Nephron progenitor cell (in vitro differentiated cells): Measurements from ENCODE around the gene CDC23.
"Not testable (repeated sequence)": the region's sequence is repeated elsewhere in the genome, so short reads cannot be mapped to it uniquely, and the experiment has no call there.

Experiments
- DNase-seq: peaks from one replicate; pipeline ENCODE4 v3.0.0; 2021
- H3K27ac Mint-ChIP-seq: 2 replicates; pipeline ENCODE4 v1.8.0; 2021; ENCODE audit warnings: mild to moderate bottlenecking, moderate library complexity, mixed read lengths
- H3K27me3 Mint-ChIP-seq: 2 replicates; pipeline ENCODE4 v1.8.0; 2021; ENCODE audit warnings: mild to moderate bottlenecking, low read depth, mixed read lengths; ENCODE audit not compliant: poor library complexity
- H3K36me3 Mint-ChIP-seq: 2 replicates; pipeline ENCODE4 v1.8.0; 2021; ENCODE audit warnings: low read depth, mixed read lengths
- H3K4me1 Mint-ChIP-seq: 2 replicates; pipeline ENCODE4 v1.8.0; 2021; ENCODE audit warnings: mixed read lengths
- H3K4me3 Mint-ChIP-seq: 2 replicates; pipeline ENCODE4 v1.8.0; 2021; ENCODE audit warnings: mild to moderate bottlenecking, moderate library complexity, mixed read lengths
- H3K9me3 Mint-ChIP-seq: 2 replicates; pipeline ENCODE4 v1.8.0; 2021; ENCODE audit warnings: mild to moderate bottlenecking, moderate library complexity, mixed read lengths
- TF ChIP-seq, protein P1 (sequence below): fragments of 200-600 bp; sonication (generic); IDR thresholded peaks from 2 replicates; pipeline ENCODE4 v1.5.0; 2021; ENCODE audit warnings: antibody characterized with exemption

CDC23 gene

DNA sequence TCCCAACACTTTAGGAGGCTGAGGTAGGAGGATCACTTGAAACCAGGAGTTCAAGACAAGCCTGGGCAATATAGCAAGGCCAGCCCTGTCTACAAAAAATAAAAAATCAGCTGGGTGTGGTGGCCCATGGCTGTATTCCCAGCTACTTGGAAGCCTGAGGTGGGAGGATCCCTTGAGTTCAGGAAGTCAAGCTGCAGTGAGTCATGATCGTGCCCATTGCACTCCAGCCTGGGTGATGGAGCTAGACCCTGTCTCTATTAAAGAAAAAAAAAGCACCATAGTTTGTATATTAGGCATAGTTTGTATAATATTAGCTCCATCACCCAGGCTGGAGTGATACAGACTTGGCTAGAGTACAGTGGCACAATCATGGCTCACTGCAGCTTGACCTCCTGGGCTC is 64.3 kb downstream of the CDC23 start:
- H3K36me3 Mint-ChIP-seq, result no peaks in the 10 kb centered on the region
- H3K27ac Mint-ChIP-seq, result no peak overlapping the region
- no peak for DNase-seq
- no peak overlapping the region for H3K4me3 Mint-ChIP-seq
- H3K4me1 Mint-ChIP-seq, result no peaks in the 10 kb centered on the region
- peaks cover 20% of the 10 kb centered on the region for H3K27me3 Mint-ChIP-seq
- H3K9me3 Mint-ChIP-seq, result no peaks in the 10 kb centered on the region
- TF ChIP-seq, protein P1, sequence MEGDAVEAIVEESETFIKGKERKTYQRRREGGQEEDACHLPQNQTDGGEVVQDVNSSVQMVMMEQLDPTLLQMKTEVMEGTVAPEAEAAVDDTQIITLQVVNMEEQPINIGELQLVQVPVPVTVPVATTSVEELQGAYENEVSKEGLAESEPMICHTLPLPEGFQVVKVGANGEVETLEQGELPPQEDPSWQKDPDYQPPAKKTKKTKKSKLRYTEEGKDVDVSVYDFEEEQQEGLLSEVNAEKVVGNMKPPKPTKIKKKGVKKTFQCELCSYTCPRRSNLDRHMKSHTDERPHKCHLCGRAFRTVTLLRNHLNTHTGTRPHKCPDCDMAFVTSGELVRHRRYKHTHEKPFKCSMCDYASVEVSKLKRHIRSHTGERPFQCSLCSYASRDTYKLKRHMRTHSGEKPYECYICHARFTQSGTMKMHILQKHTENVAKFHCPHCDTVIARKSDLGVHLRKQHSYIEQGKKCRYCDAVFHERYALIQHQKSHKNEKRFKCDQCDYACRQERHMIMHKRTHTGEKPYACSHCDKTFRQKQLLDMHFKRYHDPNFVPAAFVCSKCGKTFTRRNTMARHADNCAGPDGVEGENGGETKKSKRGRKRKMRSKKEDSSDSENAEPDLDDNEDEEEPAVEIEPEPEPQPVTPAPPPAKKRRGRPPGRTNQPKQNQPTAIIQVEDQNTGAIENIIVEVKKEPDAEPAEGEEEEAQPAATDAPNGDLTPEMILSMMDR, result no peak

DNA sequence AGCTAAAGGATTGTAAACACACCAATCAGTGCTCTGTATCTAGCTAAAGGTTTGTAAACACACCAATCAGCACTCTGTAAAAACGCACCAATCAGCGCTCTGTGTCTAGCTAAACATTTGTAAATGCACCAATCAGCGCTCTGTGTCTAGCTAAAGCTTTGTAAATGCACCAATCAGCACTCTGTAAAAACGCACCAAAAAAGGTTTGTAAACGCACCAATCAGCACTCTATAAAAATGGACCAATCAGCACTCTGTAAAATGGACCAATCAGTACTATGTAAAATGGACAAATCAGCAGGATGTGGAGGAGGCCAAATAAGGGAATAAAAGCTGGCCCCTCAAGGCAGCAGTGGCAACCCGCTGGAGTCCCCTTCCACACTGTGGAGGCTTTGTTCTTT is 69.5 kb downstream of the CDC23 start:
- not testable (repeated sequence) for H3K4me1 Mint-ChIP-seq, DNase-seq, H3K36me3 Mint-ChIP-seq, H3K27me3 Mint-ChIP-seq, H3K9me3 Mint-ChIP-seq, H3K27ac Mint-ChIP-seq, H3K4me3 Mint-ChIP-seq

DNA sequence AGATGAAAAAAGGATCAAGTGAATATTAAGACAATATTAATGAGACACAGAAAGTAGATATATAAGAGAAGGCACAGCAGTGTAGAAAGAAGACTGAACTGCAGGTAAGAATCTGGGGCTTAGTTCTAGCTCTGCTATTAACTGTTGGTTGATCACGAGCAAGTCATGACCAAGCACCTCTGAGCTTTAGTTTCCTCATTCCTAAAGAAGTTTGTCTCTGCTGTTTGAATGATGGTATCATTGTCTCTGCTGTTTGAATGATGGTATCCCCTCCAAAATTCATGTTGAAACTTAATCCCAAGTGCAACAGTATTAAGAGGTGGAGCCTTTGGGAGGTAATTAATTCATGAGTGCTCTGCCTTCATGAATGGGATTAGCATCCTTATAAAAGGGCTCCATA is 71.4 kb downstream of the CDC23 start:
- no peak for DNase-seq
- Mint-ChIP-seq H3K36me3 (no peaks in the 10 kb centered on the region), H3K4me1 (peaks cover 15% of the 10 kb centered on the region), H3K27ac (no peak overlapping the region), H3K4me3 (no peak overlapping the region), H3K27me3 (peaks cover 6% of the 10 kb centered on the region), H3K9me3 (no peaks in the 10 kb centered on the region)
- TF ChIP-seq, protein P1, result no peak

DNA sequence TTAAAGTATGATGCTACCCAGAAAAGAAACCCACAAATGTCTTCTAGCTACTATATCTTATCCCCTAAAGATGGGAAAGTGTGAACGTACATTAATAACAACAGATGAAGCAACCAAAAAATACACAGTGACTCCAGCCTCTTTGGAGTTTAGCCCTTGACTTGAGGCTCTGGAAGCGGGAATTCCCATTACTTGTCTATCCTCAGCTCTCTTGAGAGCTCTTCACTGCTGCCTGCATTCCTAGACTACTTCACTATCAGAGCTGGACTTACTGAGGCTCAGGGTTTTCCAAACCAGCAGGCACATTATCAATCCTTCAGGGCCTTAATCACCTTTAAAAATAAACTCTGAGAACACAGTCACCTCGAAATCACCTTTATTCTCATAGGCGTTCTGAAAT is 72.9 kb downstream of the CDC23 start:
- peak overlapping the region; percentile 23 for H3K4me3 Mint-ChIP-seq
- DNase-seq, result no peak
- TF ChIP-seq, protein P1, result no peak
- H3K4me1 Mint-ChIP-seq, result peaks cover 15% of the 10 kb centered on the region
- no peaks in the 10 kb centered on the region for H3K36me3 Mint-ChIP-seq
- no peak overlapping the region for H3K27ac Mint-ChIP-seq
- no peaks in the 10 kb centered on the region for H3K9me3 Mint-ChIP-seq
- H3K27me3 Mint-ChIP-seq, result peaks cover 3% of the 10 kb centered on the region

DNA sequence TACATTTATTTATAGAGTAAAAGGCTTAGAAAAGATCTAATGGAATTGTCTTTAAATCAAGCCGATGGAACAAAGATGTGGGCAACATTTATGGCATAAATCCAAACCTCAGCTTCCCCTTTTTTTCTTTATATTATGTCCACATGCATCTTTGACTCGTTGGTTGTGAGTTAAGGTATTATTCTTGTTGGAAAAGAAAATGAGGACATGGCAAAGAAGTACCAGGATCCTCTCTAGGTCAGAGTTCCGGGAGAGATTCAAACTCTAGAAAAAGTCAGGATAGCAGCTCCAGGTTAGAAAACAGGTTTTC is 73.4 kb downstream of the CDC23 start:
- no peak for DNase-seq
- H3K4me1 Mint-ChIP-seq, result peaks cover 15% of the 10 kb centered on the region
- peak overlapping the region; percentile 86 for H3K4me3 Mint-ChIP-seq
- H3K27ac Mint-ChIP-seq, result no peak overlapping the region
- H3K27me3 Mint-ChIP-seq, result peaks cover 3% of the 10 kb centered on the region
- TF ChIP-seq, protein P1, result no peak
- H3K9me3 Mint-ChIP-seq, result no peaks in the 10 kb centered on the region
- H3K36me3 Mint-ChIP-seq, result no peaks in the 10 kb centered on the region

DNA sequence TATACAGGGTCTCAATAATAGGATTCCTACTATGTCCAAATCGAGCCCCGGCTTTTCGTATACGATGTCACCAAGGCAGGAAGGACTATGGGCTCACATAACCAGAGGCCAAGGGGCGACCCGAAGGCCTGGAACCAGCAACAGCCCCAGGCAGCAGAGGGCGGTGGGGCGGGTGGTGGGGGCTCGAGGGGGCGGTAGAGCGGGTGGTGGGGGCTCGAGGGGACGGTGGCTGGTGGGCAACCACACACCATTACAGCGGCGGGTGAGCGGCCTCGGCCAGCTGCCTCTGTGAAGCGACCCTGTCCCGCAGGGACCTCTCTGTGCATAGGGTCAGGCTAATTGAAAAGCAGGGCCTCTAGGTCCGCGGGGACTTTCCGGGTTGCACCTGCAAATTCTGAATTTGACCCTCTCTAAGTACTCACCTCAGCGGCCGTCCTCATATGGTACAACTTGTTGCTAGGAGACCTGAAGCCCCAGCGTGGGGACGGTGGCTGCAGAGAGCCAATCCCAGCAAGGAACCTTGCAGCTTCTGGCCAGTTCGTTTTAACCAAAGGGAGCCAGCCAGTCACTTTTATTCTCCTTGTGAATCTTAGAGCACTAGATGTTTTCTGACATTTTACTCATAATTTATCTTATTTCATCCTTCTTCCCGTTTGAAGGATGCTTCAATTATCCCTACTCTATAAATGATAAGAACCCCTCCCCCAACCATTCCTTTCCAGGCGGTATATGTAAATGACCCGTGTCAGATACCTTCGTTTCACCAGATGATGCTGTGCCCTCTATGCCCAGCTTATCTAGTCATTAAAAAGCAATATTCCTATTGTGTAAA is 74.0 kb downstream of the CDC23 start, which contains the start of gene NME5:
NME5 (minus strand) TSS at position 480 of the 832 bp plus-strand sequence. CDS start 648 bp downstream, outside the sequence.
- H3K36me3 Mint-ChIP-seq, result no peaks in the 10 kb centered on the region
- TF ChIP-seq, protein P1, result no peak
- peak; percentile 65 for DNase-seq
- no peak within 1 kb of the TSS for H3K27ac Mint-ChIP-seq
- H3K4me3 Mint-ChIP-seq, result peak within 1 kb of the TSS; percentile 86
- peaks cover 15% of the 10 kb centered on the region for H3K4me1 Mint-ChIP-seq
- peaks cover 3% of the 10 kb centered on the region for H3K27me3 Mint-ChIP-seq
- H3K9me3 Mint-ChIP-seq, result no peaks in the 10 kb centered on the region
